Peyer's patch (tissue), 4 donors: ENCODE measurements around the gene CLCN4. TPM values are rescaled to one million over a fixed set of nuclear protein-coding genes. Genes with fewer than 3 reads are reported as not detected.

Experiments used
- DNase-seq, 3 donors: peaks; one replicate each; pipeline ENCODE4 v3.0.0-alpha.2; 2017 to 2019
- H3K27ac ChIP-seq, 4 donors: fragments of 200-600 bp; sonication (generic); one replicate each; pipeline ENCODE4 v1.5.1; 2016 to 2019
- H3K27me3 ChIP-seq, 2 donors: fragments of 200-600 bp; sonication (generic); one replicate each; pipeline ENCODE4 v1.5.1; 2019
- H3K36me3 ChIP-seq, 3 donors: fragments of 200-600 bp; sonication (generic); one replicate each; pipeline ENCODE4 v1.5.1; 2016 to 2019
- H3K4me1 ChIP-seq, 4 donors: fragments of 200-600 bp; sonication (generic); one replicate each; pipeline ENCODE4 v1.5.1; 2016 to 2019
- H3K4me3 ChIP-seq, 4 donors: fragments of 200-600 bp; sonication (generic); 1 replicate in 3 of 4; 2 replicates in 1 of 4; pipeline ENCODE4 v1.5.1; 2016 to 2019; ENCODE audit warnings: mild to moderate bottlenecking in 1 of 4
- H3K9me3 ChIP-seq, 4 donors: fragments of 200-600 bp; sonication (generic); one replicate each; pipeline ENCODE4 v1.5.1; 2016 to 2019; ENCODE audit warnings: mild to moderate bottlenecking in 1 of 4
- CTCF ChIP-seq, 6 experiments: fragments of 450-650 bp in 4 of 6; fragments of 200-600 bp in 2 of 6; sonication (generic) in 1 of 6; IDR thresholded peaks; one replicate each; pipeline ENCODE4 v1.5.1; 2017 to 2019; ENCODE audit warnings: antibody characterized with exemption in 6 of 6, mild to moderate bottlenecking in 3 of 6, moderate library complexity in 1 of 6
- POLR2A ChIP-seq, 2 donors: fragments of 450-650 bp; IDR thresholded peaks; one replicate each; pipeline ENCODE4 v1.5.1; 2017; ENCODE audit warnings: antibody characterized with exemption in 2 of 2, mild to moderate bottlenecking in 2 of 2, moderate library complexity in 2 of 2
- total RNA-seq, 4 donors: library from RNA; depleted of rRNA; stranded (reverse); fragments of >200 nt; gene quantifications; one replicate each; pipeline ENCODE4 v1.1.0, GENCODE V29; 2016

Gene CLCN4
- total RNA-seq, 4 donors from 2014 or later: 0.35 to 4.3 (median 1.7) TPM; not detected in 1

GRCh38 chrX:10175319-10175871 is 18.6 kb downstream of the CLCN4 start:
- no peak overlapping the region for H3K27ac ChIP-seq
- no peaks in the 10 kb centered on the region for H3K36me3 ChIP-seq
- DNase-seq: no peak
- peaks cover 0 to 11% (median 0%) of the 10 kb centered on the region in 4 donors for H3K4me1 ChIP-seq
- no peaks in the 10 kb centered on the region for H3K27me3 ChIP-seq
- H3K9me3 ChIP-seq: no peaks in the 10 kb centered on the region
- H3K4me3 ChIP-seq: no peak overlapping the region
- no peak for TF ChIP-seq POLR2A (IDR thresholded peaks at IDR 0.05)
- no peak for TF ChIP-seq CTCF (IDR thresholded peaks at IDR 0.05)

GRCh38 chrX:10176121-10177003 is 19.6 kb downstream of the CLCN4 start:
- H3K36me3 ChIP-seq: no peaks in the 10 kb centered on the region
- H3K27ac ChIP-seq: no peak overlapping the region
- no peak overlapping the region for H3K4me3 ChIP-seq
- H3K27me3 ChIP-seq: no peaks in the 10 kb centered on the region
- no peak for DNase-seq
- TF ChIP-seq CTCF (IDR thresholded peaks at IDR 0.05) (no peak), POLR2A (IDR thresholded peaks at IDR 0.05) (no peak)
- H3K4me1 ChIP-seq: peaks cover 0 to 11% (median 0%) of the 10 kb centered on the region in 4 donors
- no peaks in the 10 kb centered on the region for H3K9me3 ChIP-seq

GRCh38 chrX:10177004-10177396 is 20.2 kb downstream of the CLCN4 start:
- Histone ChIP-seq H3K27me3 (no peaks in the 10 kb centered on the region), H3K36me3 (no peaks in the 10 kb centered on the region), H3K9me3 (no peaks in the 10 kb centered on the region), H3K27ac (no peak overlapping the region), H3K4me1 (peaks cover 0 to 11% (median 0%) of the 10 kb centered on the region in 4 donors), H3K4me3 (no peak overlapping the region)
- DNase-seq: no peak
- TF ChIP-seq CTCF (IDR thresholded peaks at IDR 0.05) (no peak), POLR2A (IDR thresholded peaks at IDR 0.05) (no peak)

GRCh38 chrX:10177601-10178000 is 20.8 kb downstream of the CLCN4 start:
- H3K27ac ChIP-seq: no peak overlapping the region
- no peak for DNase-seq
- peaks cover 0 to 11% (median 0%) of the 10 kb centered on the region in 4 donors for H3K4me1 ChIP-seq
- TF ChIP-seq POLR2A (IDR thresholded peaks at IDR 0.05) (no peak), CTCF (IDR thresholded peaks at IDR 0.05) (no peak)
- H3K9me3 ChIP-seq: no peaks in the 10 kb centered on the region
- H3K36me3 ChIP-seq: no peaks in the 10 kb centered on the region
- no peaks in the 10 kb centered on the region for H3K27me3 ChIP-seq
- H3K4me3 ChIP-seq: no peak overlapping the region

- TF ChIP-seq POLR2A (IDR thresholded peaks at IDR 0.05) (no peak), CTCF (IDR thresholded peaks at IDR 0.05) (no peak)
- no peaks in the 10 kb centered on the region for H3K9me3 ChIP-seq
- no peaks in the 10 kb centered on the region for H3K36me3 ChIP-seq
- peaks cover 0 to 11% (median 0%) of the 10 kb centered on the region in 4 donors for H3K4me1 ChIP-seq
- DNase-seq: no peak
- no peak overlapping the region for H3K4me3 ChIP-seq
- H3K27me3 ChIP-seq: no peaks in the 10 kb centered on the region
- H3K27ac ChIP-seq: no peak overlapping the region
These were observed 22.2 kb downstream of the CLCN4 start for GRCh38 chrX:10178866-10179463.
